Testis (tissue), 2 donors: ENCODE results near the gene GTF3C5.

Source experiments
- CTCF ChIP-seq, 3 experiments: fragments of 450-650 bp in 2 of 3; fragments of 200-600 bp in 1 of 3; sonication (generic) in 1 of 3; IDR thresholded peaks; one replicate each; pipeline ENCODE4 v1.5.1; 2016 to 2019; ENCODE audit warnings: antibody characterized with exemption in 3 of 3, mild to moderate bottlenecking in 2 of 3, moderate library complexity in 1 of 3
- POLR2A ChIP-seq: fragments of 450-650 bp; IDR thresholded peaks from one replicate; pipeline ENCODE4 v1.6.1; 2017; ENCODE audit warnings: antibody characterized with exemption, mild to moderate bottlenecking, moderate library complexity

GRCh38 chr9:133060417-133060841 is 29.6 kb downstream of the GTF3C5 start:
- TF ChIP-seq CTCF (IDR thresholded peaks at IDR 0.05) (no peak), POLR2A (no peak)
